DMS114 treated with DMSO at 0.1 percent for 48 hours (cell line): ENCODE measurements around the gene UGT1A8.
"Not testable (repeated sequence)": the region's sequence is repeated elsewhere in the genome, so short reads cannot be mapped to it uniquely, and the experiment has no call there.

Experiments used
- DNase-seq: peaks from one replicate; lab custom pipeline; 2025; ENCODE audit not compliant: unreplicated experiment; lab: John Stamatoyannopoulos, UW

Gene UGT1A8

DNA sequence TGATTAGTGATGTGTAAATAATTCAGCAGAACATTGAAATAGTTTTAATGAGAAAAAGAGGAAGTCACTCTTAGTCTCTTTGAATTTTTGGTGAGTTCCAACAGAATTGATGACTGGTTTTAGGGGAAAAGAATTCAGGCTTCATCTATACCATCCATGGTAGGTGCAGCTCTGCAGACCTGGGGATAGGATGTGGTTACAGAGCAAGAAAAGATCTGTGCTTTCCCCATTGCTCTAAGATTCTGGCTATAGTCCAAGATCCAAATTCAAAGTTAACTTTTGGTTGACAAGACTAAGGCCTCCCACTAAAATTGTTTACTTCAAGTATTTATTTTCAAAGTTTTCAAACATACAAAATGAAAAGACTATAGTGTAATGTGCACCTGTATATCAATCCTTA, 22.4 kb downstream of the UGT1A8 start:
- no peak for DNase-seq

DNA sequence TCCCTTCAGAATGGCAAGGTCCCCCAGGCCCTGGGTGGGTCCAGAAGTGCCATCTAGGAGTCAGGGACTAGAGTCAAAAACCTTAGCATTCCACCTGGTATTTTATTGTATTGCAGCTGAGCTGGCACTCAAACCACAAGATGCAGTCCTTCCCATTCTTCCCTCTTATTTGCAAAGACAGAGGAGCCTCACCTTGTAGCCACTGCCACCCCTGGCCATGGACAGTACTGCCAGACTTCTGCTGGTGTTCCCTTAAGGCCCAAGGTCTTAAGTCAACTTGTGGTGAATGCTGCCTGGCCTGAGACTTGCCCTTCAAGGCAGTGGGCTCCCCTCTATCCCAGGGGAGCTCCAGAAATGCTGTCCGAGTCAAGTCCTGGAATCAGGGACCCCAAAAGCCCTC, 25.7 kb downstream of the UGT1A8 start:
- no peak for DNase-seq

DNA sequence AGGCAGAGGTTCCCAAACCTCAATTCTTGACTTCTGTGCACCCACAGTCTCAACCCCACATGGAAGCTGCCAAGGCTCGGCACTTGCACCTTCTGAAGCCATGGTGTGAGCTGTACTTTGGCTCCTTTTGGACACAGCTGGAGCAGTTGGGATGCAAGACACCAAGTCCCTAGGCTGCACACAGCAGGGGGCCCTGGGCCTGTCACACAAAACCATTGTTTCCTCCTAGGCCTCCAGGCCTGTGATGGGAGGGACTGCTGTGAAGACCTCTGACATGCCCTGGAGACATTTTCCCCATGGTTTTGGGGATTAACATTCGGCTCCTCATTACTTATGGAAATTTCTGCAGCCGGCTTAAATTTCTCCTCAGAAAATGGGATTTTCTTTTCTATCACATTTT, 28.6 kb downstream of the UGT1A8 start:
- DNase-seq, result not testable (repeated sequence)

- no peak for DNase-seq
These were observed 33.5 kb downstream of the UGT1A8 start for GRCh38 chr2:233650981-233651380.

GRCh38 chr2:233651430-233651829, 34.0 kb downstream of the UGT1A8 start:
- DNase-seq, result no peak

GRCh38 chr2:233654501-233654900, 37.1 kb downstream of the UGT1A8 start:
- DNase-seq, result no peak

GRCh38 chr2:233655043-233655442, 37.6 kb downstream of the UGT1A8 start:
- no peak for DNase-seq

- not testable (repeated sequence) for DNase-seq
These were observed 38.5 kb downstream of the UGT1A8 start for GRCh38 chr2:233655943-233656342.

- DNase-seq, result no peak
These were observed 39.0 kb downstream of the UGT1A8 start for GRCh38 chr2:233656443-233656842.

GRCh38 chr2:233658610-233659009, 41.2 kb downstream of the UGT1A8 start:
- DNase-seq, result no peak

GRCh38 chr2:233663911-233664310, 46.5 kb downstream of the UGT1A8 start:
- no peak for DNase-seq

DNA sequence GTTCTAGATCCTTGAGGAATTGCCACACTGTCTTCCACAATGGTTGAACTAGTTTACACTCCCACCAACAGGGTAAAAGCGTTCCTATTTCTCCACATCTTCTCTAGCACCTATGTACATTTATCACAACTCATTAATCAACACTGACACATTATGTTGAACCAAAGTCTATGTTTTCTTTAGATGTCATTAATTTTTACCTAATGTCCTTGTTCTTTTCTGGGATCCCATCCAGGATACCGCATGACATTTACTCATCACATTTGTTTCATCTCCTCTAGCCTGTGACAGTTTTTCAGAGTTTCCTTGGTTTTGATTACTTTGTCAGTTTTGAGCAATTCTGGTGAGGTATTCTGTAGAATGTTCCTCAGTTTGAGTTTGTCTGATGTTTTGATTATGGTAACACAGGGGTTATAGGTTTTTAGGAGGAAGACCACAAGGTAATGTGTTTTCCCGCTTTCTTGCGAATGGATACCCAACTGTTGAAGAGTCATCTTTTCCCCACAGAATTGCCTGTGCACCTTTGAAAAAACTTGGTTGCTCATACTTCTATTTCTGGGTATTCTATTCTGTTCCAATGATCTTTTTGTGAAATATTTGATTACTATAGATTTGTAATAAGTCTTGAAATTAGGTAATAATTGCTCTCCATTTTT, 51.3 kb downstream of the UGT1A8 start:
- DNase-seq, result no peak

DNA sequence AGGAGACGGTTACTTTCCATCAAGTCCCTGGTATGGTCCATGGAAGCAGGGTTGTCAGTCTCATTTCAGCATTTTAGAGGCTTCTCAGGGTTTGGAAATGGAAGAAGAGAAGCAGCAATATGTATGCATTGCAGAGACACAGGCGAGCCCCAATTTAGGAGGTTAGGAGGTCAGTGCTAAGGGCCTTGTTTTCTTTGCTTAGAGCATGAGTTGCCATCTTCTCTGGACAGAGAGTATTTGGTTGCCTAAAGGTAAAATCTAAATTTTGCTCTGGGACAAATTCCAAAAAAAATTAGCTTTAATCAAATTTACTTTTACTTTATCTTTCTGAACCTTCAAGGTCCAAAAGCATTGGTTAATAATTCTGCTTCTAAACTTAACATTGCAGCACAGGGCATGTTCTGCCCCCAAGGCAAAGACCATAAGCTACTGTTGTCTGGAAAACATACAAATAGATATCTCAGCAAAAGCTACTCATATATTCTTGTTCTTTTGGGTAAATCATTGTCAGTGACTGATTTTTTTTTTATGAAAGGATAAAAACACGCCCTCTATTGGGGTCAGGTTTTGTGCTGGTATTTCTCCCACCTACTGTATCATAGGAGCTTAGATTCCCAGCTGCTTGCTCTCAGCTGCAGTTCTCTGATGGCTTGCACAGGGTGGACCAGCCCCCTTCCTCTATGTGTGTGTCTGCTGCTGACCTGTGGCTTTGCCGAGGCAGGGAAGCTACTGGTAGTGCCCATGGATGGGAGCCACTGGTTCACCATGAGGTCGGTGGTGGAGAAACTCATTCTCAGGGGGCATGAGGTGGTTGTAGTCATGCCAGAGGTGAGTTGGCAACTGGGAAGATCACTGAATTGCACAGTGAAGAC, 54.1 kb downstream of the UGT1A8 start, which contains the start of gene UGT1A9:
Gene UGT1A9, plus strand, starts transcription at position 609 of the 872 bp plus-strand sequence. Its CDS starts 37 bp downstream, at position 646.
- DNase-seq, result no peak

- DNase-seq, result no peak
These were observed 55.5 kb downstream of the UGT1A8 start for GRCh38 chr2:233672886-233673285.

DNA sequence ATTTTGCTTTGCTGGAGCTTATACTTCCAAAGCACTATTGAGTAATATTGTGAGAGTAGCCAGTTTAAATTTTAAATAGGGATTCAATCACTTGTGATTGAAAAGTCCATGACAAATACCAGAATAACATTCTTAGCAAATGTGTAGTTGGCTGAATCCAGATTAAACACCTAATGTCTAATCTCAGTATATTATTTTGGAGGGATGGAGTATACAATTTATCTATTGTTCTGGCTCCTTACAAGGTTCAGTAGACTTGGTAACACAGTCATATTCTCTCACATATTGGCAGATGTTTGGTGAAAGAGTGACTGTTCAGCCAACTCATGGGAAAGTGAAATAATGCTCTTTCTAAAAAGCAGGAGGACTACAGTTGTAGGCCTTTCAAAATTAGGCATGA, 56.5 kb downstream of the UGT1A8 start:
- no peak for DNase-seq

GRCh38 chr2:233674314-233674713, 56.9 kb downstream of the UGT1A8 start:
- no peak for DNase-seq

- no peak for DNase-seq
These were observed 57.6 kb downstream of the UGT1A8 start for GRCh38 chr2:233674995-233675394.

- DNase-seq, result no peak
These were observed 58.6 kb downstream of the UGT1A8 start for GRCh38 chr2:233676046-233676445.

DNA sequence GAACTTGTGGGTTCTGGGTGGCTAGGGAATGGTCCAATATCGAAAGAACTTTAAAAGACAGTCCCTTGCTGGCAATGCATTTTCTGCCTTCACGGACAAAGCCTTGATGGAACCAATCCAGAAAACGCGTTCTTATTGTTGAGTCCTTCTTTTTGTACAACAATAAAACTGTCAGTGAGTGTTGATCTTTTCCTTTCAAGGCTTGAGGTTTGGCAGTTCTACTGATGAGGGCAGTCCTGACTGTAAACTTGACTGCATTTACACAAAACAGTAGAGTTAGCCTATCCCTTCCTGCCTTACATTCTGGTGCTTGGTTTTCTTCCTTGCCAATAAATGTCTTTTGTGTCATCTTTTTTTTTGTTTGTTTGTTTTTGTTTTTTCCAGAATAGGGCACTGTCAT, 61.8 kb downstream of the UGT1A8 start:
- no peak for DNase-seq

- no peak for DNase-seq
These were observed 63.1 kb downstream of the UGT1A8 start for GRCh38 chr2:233680361-233681045.

DNA sequence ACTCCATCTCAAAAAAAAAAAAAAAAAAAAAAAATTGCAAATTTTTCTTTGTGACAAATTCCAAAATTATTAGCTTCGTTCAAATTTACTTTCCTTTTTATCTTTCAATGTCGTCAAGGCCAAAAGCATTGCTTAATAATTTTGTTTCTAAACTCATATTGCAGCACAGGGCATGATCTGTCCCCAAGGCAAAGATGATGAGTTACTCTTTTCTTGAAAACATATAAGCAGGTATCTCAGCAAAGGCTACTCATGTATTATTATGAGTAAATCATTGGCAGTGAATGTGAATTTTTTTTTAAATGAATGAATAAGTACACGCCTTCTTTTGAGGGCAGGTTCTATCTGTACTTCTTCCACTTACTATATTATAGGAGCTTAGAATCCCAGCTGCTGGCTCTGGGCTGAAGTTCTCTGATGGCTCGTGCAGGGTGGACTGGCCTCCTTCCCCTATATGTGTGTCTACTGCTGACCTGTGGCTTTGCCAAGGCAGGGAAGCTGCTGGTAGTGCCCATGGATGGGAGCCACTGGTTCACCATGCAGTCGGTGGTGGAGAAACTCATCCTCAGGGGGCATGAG, 64.2 kb downstream of the UGT1A8 start, which contains the start of gene UGT1A7:
Gene UGT1A7, plus strand, starts transcription at position 381 of the 579 bp plus-strand sequence. Its CDS starts 37 bp downstream, at position 418.
- no peak for DNase-seq
